IPS-18c (cell line): ENCODE measurements around the gene MSX2.

Experiments
- H3K4me3 ChIP-seq: 2 replicates; pipeline ENCODE4 v1.7.0; 2013; ENCODE audit warnings: low read depth, mild to moderate bottlenecking, low read length, moderate library complexity; ENCODE audit not compliant: insufficient read depth
- H3K9me3 ChIP-seq: one replicate; pipeline ENCODE4 v1.6.1; 2013; ENCODE audit warnings: mild to moderate bottlenecking, low read length, moderate library complexity; ENCODE audit not compliant: control insufficient read depth, insufficient read depth

Gene MSX2

DNA sequence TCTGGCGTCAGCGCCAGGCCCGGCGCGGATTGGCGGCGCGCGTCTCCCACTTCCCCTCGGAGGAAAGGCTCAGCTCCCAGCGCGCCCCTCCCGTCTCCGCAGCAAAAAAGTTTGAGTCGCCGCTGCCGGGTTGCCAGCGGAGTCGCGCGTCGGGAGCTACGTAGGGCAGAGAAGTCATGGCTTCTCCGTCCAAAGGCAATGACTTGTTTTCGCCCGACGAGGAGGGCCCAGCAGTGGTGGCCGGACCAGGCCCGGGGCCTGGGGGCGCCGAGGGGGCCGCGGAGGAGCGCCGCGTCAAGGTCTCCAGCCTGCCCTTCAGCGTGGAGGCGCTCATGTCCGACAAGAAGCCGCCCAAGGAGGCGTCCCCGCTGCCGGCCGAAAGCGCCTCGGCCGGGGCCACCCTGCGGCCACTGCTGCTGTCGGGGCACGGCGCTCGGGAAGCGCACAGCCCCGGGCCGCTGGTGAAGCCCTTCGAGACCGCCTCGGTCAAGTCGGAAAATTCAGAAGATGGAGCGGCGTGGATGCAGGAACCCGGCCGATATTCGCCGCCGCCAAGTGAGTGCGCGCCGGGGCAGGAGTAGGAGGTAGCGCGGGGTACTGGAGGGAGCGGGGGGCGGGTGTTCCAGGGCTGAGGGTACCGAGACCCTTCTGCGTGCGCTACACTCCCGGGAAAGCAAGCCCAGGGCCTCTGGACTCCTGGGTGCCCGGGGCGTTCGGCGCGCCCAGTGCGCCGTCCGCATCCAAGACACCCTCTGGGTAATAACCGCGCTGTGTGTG is at the start of gene MSX2:
TSS of gene MSX2 (plus strand) at position 99 of the 777 bp plus-strand sequence. CDS start at position 177, 78 bp downstream.
- Histone ChIP-seq H3K9me3 (no peaks in the 10 kb centered on the region), H3K4me3 (peak within 1 kb of the TSS; percentile 75)

DNA sequence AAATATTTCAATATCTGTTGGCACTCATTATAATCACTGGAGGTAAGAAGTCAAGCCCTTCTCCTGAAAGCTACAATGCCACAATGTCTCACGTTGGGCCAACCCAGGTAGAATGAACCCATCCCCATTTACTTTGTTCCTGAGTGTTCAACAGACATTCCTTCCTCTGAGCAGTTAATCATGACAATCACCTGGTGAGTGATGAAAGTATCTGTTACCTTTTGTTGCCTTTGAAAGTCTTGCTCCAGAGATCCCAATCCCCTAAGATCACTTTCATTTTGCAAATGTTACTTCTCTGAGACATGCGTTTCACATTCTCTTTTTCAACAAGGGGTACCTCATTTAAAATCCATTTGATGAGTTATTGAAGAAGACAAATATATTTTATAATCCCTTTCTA is 49.3 kb upstream of the MSX2 start:
- no peaks in the 10 kb centered on the region for H3K9me3 ChIP-seq
- H3K4me3 ChIP-seq, result no peak overlapping the region

DNA sequence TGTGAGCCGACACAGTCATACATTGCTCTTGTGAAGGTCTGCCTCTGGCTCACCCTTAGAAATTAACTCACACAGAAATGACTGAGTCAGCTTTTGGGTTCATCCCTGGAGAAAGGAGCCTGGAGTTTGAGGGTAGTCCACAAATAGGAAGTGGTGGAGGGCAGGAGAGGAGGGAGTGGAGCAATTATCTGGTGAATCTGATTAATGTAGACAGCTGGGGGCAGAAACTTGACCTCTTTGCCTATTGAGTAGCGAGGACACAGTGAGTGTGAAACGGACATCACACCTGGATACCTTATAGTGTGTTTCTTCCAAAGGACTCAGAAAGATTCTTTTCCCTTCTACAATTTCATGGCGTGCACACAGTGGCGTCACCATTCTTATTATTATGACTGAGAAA is 48.5 kb upstream of the MSX2 start:
- no peaks in the 10 kb centered on the region for H3K9me3 ChIP-seq

DNA sequence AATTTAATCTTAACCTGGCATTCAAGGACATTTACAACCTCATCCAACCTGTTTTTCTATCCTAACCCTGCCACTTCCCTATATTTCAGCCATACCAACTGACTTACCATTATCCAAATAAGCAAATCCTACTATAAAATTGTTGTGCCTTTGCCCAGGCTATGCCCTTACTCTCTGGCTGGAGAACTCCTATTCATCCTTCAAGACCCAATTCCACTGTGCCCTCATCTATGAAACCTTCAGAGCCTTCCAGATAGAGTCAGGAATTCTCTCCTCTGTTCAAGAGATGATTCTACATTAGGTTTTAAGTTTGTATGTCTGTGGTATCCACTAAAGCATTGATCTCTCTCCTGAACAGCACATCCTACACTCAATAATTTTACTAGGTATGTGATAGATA is 46.3 kb upstream of the MSX2 start:
- H3K4me3 ChIP-seq, result no peak overlapping the region
- H3K9me3 ChIP-seq, result no peaks in the 10 kb centered on the region

More for the DNA sequence above, 48.5 kb upstream of the MSX2 start:
- no peak overlapping the region for H3K4me3 ChIP-seq

DNA sequence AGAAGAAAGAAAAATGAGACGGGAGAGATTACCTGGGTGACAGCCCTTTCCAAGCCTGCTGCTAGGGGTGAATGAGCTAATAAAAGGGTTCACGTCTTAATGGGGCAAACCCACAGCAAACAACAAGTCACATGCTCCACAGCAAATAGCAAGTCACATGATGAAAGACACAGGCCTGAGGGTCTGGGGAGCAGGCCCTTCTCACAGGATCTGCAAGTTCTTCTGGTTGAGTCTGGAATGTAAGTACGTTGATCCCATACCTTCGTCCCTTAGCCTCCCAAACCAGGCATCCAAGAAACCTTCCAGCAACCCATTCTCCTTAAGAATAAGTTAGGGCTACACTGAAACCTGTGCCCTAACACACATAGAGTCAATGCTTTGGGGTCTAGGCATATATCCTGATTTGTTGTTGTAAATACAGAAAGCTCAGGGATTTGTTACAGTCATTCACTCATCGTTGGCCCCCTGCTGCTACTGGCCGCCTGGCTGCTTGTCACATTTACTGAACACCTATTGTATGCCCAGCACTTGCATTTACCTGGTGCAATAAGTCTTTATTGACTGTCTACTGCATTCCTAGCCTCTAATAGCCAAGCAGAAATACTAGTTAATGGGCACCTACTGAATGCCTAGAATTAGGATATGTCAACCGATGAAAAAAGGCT is 43.3 kb upstream of the MSX2 start:
- Histone ChIP-seq H3K9me3 (no peaks in the 10 kb centered on the region), H3K4me3 (no peak overlapping the region)

DNA sequence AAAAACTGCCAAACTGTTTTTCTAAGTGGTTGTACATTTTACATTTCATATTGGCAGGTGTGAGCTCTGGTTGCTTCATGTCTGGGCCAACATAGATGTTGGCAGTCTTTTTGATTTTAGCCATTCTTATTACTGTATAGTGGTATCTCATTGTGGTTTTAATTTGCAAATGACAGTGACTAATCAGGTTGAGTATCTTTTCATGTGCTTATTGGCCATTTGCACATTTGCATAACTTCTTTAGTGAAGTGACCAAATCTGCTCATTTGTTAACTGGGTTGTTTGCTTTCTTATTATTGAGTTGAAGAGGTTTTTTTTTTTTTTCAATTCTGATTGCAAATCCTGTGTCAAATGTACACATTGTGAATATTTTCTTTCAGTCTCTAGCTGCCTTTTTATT is 36.9 kb upstream of the MSX2 start:
- no peaks in the 10 kb centered on the region for H3K9me3 ChIP-seq
- H3K4me3 ChIP-seq, result no peak overlapping the region

DNA sequence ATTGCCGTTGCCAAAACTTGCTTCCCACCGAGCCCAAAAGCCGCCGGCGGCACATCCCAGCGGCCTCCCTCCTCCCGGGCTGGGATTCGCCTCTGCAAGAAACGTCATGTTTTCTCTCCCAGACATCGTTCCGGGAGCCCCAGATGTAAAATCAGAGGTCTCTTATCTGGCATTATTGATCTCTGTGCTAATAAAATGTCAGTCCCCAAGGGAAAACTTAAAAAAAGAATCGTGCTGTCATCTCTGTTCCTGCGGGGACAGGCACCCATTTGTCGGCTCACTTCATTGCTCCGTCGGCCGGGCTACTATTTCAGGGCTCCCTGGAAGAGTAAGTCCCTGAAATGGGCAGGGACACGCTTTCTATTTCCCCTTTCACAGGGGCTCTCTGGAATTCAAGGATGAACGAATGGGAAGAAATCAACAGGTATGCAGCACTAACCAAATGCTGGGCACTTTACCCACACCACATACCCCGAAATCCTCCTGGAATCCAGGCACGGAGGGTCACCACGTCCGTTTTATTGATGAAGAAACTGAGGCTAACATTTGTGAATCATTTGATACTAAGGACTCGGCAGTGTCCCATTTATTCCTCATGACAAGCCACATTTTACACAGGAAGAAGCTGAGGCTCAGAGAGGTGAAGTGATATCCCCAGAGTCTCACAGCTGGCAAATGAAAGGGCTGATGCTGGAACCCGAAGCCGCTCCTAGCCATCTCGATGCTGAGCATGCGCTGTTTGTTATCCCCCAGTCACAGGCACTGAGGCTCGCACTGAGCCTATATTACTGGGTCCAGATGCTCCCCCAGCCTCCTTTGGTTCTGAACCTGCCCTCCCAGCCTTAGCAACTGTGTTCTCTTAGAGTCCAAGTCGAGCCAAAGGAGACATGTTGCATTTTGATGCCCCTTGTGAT is 35.7 kb upstream of the MSX2 start:
- peak overlapping the region; percentile 43 for H3K4me3 ChIP-seq
- no peaks in the 10 kb centered on the region for H3K9me3 ChIP-seq

DNA sequence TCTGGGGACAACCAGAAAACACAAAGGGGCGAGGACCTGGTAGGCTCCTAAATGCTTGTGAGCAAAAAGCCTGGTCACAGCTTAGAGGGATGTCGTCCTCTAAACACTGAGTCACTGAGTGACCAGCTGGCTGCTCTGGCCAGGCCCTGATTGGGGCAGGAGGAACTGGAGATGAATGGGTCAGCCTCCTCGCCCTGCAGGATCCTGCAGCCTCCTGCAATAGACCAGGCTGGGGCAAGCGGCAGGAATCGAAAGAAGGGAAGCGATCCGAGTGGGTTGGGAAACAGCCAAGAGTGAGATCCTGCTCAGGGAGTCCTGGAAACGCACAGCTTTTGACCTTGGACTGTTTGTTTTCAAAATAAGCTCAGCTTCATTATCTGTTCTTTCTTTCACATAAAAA is 34.1 kb upstream of the MSX2 start:
- no peak overlapping the region for H3K4me3 ChIP-seq
- no peaks in the 10 kb centered on the region for H3K9me3 ChIP-seq

DNA sequence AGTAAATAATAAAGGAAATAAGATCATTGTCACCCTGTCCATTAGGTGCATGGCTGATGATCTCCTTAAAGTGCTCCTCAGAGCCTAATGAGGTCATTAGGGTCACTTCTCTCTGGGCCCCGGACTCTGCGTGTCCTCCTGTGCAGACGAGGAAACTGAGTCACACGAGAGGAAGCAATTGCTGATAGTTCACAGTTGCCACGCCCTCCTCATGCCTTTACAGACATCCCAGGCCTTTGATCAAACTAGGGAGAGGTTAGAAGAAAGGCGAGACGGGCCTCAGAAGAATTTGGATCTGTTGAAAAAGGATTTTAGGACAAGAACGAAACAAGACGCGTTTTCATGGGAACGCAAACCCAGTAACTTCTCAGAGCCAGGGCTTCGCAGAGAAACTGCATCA is 32.0 kb upstream of the MSX2 start:
- peak overlapping the region; percentile 2; the same call in 1 of the 2 replicates for H3K4me3 ChIP-seq

DNA sequence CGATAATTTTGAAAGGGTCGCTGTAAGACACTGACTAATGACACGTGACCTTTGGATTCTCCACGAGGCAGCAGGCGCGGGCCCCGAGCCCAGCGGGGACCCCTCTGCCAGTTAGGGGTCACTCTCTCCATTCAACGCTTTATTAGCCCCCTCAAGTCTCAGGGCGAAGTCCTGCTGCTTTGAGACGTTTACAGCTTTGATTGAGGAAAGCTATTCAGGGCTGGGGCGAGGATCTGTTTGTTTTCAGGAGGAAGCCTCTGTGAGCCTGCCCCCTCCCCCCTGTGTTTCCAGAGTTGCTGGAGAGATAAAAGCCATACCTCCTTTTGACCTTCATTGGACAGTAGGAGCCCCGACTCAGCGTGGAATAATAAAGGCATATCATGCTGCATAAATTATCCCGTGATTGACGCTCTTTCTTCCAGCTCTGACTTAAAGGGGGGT is 31.4 kb upstream of the MSX2 start:
- Histone ChIP-seq H3K9me3 (no peaks in the 10 kb centered on the region), H3K4me3 (peak overlapping the region; percentile 2; the same call in 1 of the 2 replicates)

More for the DNA sequence above, 32.0 kb upstream of the MSX2 start:
- H3K9me3 ChIP-seq, result no peaks in the 10 kb centered on the region

DNA sequence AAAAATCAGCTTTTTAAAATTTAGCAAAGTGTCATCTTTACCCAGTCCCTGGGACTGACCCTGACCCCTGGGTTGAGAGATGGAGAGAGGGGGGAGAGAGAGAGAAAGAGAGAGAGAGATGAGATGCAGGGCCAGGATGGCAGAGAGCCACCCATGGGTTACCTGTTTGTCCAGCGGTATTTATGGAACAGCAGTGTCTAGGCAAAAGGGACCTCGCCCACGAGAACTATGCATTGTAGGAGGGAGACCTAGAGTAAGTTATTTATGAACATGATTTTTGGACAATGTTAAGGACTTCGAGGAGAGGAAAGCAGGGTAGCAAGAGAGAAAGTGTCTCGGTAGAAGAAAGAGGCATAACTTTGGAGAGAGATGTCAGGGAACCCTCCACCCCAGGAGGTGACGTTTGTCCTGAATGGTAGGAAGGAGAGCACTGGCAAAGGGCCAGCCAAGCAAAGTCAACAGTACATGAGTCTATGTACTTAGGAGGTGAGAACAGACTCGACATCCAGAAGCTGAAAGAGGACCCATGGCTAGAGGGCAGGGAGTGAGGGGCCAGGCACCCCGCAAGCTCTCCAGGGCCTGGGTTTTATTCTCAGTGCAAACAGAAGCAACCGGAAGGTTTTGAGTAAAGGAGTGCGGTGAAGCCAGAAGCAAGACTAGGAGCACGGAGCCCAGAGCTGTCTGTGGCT is 30.5 kb upstream of the MSX2 start:
- H3K4me3 ChIP-seq, result no peak overlapping the region
- no peaks in the 10 kb centered on the region for H3K9me3 ChIP-seq

DNA sequence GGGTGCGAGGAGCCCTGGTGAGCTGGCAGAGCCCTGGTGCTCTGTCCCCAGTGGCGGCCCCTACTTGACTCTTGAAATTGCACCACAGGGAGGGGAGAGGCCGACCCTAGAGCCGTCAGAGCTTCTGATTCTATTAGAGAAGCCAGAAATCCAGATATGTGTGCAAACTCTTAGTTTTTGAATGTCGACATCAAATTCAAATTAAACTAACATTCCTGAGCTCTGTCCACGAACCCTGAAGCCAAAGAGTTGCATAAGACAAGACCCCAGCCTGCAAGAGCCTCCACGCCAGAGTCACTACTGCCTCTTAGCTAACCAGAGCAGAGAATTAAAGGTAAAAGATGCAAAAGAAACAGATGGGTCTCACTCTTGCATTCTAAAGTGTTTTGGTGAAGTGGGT is 29.8 kb upstream of the MSX2 start:
- Histone ChIP-seq H3K4me3 (no peak overlapping the region), H3K9me3 (no peaks in the 10 kb centered on the region)

DNA sequence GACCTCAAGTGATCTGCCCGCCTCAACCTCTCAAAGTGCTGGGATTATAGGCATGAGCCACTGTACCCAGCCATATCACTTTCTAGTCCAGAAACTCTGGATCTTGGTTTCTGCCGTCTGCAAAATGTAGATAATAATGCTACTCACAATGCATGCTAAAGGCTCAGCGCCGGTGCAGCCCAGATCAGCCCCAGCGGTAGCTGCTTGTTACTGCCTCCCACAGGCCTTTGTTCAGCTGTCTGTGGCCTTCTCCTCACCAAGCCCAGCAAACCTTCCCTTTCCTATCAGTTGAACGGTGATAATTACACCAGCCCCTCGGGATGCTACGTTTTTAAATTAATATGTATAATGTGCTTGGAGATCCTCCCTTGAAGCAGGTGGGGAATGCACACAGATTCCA is 26.2 kb upstream of the MSX2 start:
- Histone ChIP-seq H3K4me3 (no peak overlapping the region), H3K9me3 (no peaks in the 10 kb centered on the region)

DNA sequence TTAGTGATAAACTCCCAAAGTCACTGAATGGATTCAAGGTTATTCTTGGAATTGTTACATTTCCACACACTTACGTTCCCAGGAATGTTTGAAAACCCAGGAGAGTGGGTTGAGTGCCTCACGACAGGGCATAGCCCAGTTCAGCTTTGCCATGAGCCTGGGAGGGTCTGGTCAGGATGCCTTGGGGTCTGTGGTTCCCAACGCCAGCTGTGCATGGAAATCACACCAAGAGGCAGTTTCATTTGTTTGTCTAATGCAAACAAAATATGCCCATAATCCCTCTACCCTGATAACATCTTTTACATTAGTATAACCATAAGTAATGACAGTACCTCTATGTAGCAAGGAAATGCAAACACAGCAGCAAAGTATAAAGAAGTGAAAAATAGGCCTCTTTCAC is 25.3 kb upstream of the MSX2 start:
- H3K9me3 ChIP-seq, result no peaks in the 10 kb centered on the region
- H3K4me3 ChIP-seq, result no peak overlapping the region

DNA sequence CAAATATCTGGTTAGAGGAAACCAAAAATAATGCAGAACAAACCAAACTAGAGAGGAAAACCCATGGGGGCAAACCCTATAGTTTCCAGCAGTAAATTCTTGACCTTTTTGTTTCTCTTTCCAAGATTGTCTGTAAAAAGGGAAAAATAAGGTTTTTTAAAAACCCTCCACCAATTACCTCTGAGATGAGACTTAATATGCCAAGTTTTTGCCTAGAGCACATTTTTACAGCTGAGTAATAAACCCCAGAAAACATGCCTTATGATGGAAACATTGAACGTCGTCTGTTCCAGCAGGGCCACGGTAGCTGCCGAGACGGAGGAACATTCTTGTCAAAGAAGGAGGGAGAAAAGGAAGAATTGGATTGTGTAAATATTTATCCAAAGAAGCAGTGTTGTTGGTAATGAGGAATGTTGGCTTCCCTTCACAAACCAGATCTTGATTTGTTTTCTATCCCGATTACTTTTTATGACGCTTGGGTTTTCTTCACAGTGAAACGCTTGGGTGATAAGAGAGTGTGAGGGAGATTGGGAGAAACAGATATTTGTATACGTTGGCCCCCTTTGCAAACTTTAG is 17.3 kb upstream of the MSX2 start:
- H3K9me3 ChIP-seq, result no peaks in the 10 kb centered on the region
- no peak overlapping the region for H3K4me3 ChIP-seq

DNA sequence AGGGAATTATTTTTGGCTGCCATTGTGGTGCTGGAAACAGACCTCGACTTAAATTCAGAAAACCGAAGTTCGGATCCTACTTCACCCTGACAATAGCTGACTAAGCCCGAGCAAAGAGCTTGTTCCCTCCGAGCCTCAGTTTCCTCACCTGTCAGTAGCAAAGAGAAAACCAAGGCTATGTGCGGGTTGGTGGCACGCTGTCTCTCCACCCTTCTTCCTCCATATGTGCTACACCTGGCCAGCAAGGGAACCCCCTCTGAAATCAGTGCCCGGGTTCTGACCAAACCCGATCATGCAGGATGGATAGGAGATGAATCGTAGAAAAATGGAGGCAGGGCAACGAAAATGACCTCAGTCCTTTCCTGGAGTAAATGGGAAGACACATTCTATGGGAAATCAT is 16.7 kb upstream of the MSX2 start:
- H3K4me3 ChIP-seq, result no peak overlapping the region
- H3K9me3 ChIP-seq, result no peaks in the 10 kb centered on the region
